ENCODE measurements around the gene MCM3AP. TPM values are rescaled to one million over a fixed set of nuclear protein-coding genes. Genes with fewer than 3 reads are reported as not detected.

MCM3AP gene
- total and polyA plus RNA-seq, 2 experiments from 2014 or later = 30.9 to 56.1 TPM

GRCh38 chr21:46206163-46207005, 79.0 kb downstream of the MCM3AP start:
- TF ChIP-seq EZH2 (IDR thresholded peaks at IDR 0.05; ENCODE audit: insufficient read depth, poor library complexity, severe bottlenecking) = no peak
- TF ChIP-seq EZH2phosphoT487 (IDR thresholded peaks at IDR 0.05; ENCODE audit: insufficient read depth, low read depth) = no peak

GRCh38 chr21:46205766-46206162, 79.6 kb downstream of the MCM3AP start:
- Histone ChIP-seq H3K27me3 (replicated peaks; ENCODE audit: insufficient read depth) (no peaks in the 10 kb centered on the region), H3K9me2 (ENCODE audit: insufficient read depth) (no peaks in the 10 kb centered on the region), H3K79me2 (ENCODE audit: insufficient read depth) (no peaks in the 10 kb centered on the region), H4K20me1 (ENCODE audit: insufficient read depth) (no peaks in the 10 kb centered on the region), H3K4me1 (ENCODE audit: insufficient read depth) (no peaks in the 10 kb centered on the region), H3K9ac (no peak overlapping the region), H3K4me3 (no peak overlapping the region), H3K36me3 (ENCODE audit: low read depth) (no peaks in the 10 kb centered on the region), H3K27ac (no peak overlapping the region), H3F3A (ENCODE audit: insufficient read depth) (0 out of 2 replicates have a peak, but pooled peaks cover under 1% of the 10 kb centered on the region), H3K4me2 (ENCODE audit: unreplicated experiment) (no peak overlapping the region), H2AFZ (no peak overlapping the region), H3K9me3 (ENCODE audit: low read depth) (no peaks in the 10 kb centered on the region)
- 94 to 95% methylated on average over 16 of the region's 16 CpGs for WGBS, 2 experiments (ENCODE audit: low coverage in 1 of 2, low lambda C conversion rate in 2 of 2, missing lambda C conversion rate in 2 of 2)
- no peak for DNase-seq
- in situ Hi-C loops (cut with MboI) = no loop called here
- TF ChIP-seq EZH2phosphoT487 (IDR thresholded peaks at IDR 0.05; ENCODE audit: insufficient read depth, low read depth) (no peak), EZH2 (IDR thresholded peaks at IDR 0.05; ENCODE audit: insufficient read depth, poor library complexity, severe bottlenecking) (no peak)

More at GRCh38 chr21:46206163-46207005, 79.0 kb downstream of the MCM3AP start:
- Histone ChIP-seq H3K4me2 (ENCODE audit: unreplicated experiment) (no peak overlapping the region), H3K9me3 (ENCODE audit: low read depth) (no peaks in the 10 kb centered on the region), H4K20me1 (ENCODE audit: insufficient read depth) (no peaks in the 10 kb centered on the region), H3K9me2 (ENCODE audit: insufficient read depth) (no peaks in the 10 kb centered on the region), H3F3A (ENCODE audit: insufficient read depth) (no peaks in the 10 kb centered on the region), H3K27ac (no peak overlapping the region), H3K9ac (no peak overlapping the region), H2AFZ (no peak overlapping the region), H3K4me1 (ENCODE audit: insufficient read depth) (no peaks in the 10 kb centered on the region), H3K36me3 (ENCODE audit: low read depth) (no peaks in the 10 kb centered on the region), H3K4me3 (no peak overlapping the region), H3K27me3 (replicated peaks; ENCODE audit: insufficient read depth) (no peaks in the 10 kb centered on the region), H3K79me2 (ENCODE audit: insufficient read depth) (no peaks in the 10 kb centered on the region)
- DNase-seq = no peak
- in situ Hi-C loops (cut with MboI) = no loop called here
- WGBS, 2 experiments (ENCODE audit: low coverage in 1 of 2, low lambda C conversion rate in 2 of 2, missing lambda C conversion rate in 2 of 2) = 83 to 86% methylated on average over 24 of the region's 24 CpGs

- no peaks in the 10 kb centered on the region for H3K27me3 ChIP-seq (replicated peaks; ENCODE audit: insufficient read depth)
- no peak overlapping the region for H3K4me2 ChIP-seq (ENCODE audit: unreplicated experiment)
- 89% methylated on average over 18 of the region's 18 CpGs for WGBS, 2 experiments (ENCODE audit: low coverage in 1 of 2, low lambda C conversion rate in 2 of 2, missing lambda C conversion rate in 2 of 2)
- no peaks in the 10 kb centered on the region for H3K9me2 ChIP-seq (ENCODE audit: insufficient read depth)
- H3K27ac ChIP-seq = no peak overlapping the region
- TF ChIP-seq EZH2 (IDR thresholded peaks at IDR 0.05; ENCODE audit: insufficient read depth, poor library complexity, severe bottlenecking) (no peak), EZH2phosphoT487 (IDR thresholded peaks at IDR 0.05; ENCODE audit: insufficient read depth, low read depth) (no peak)
- no peak for DNase-seq
- H3K4me3 ChIP-seq = no peak overlapping the region
- no peaks in the 10 kb centered on the region for H3K79me2 ChIP-seq (ENCODE audit: insufficient read depth)
- no peak overlapping the region for H3K9ac ChIP-seq
- no peaks in the 10 kb centered on the region for H4K20me1 ChIP-seq (ENCODE audit: insufficient read depth)
- no peaks in the 10 kb centered on the region for H3K9me3 ChIP-seq (ENCODE audit: low read depth)
- in situ Hi-C loops (cut with MboI) = no loop called here
- H3K36me3 ChIP-seq (ENCODE audit: low read depth) = no peaks in the 10 kb centered on the region
- H3F3A ChIP-seq (ENCODE audit: insufficient read depth) = 0 out of 2 replicates have a peak, but pooled peaks cover 6% of the 10 kb centered on the region
- H2AFZ ChIP-seq = no peak overlapping the region
- H3K4me1 ChIP-seq (ENCODE audit: insufficient read depth) = no peaks in the 10 kb centered on the region
These were observed 80.2 kb downstream of the MCM3AP start for GRCh38 chr21:46205166-46205565.

GRCh38 chr21:46203203-46203600, 82.2 kb downstream of the MCM3AP start:
- WGBS, 2 experiments (ENCODE audit: low coverage in 1 of 2, low lambda C conversion rate in 2 of 2, missing lambda C conversion rate in 2 of 2) = 94 to 96% methylated on average over 8 of the region's 8 CpGs
- TF ChIP-seq EZH2 (IDR thresholded peaks at IDR 0.05; ENCODE audit: insufficient read depth, poor library complexity, severe bottlenecking) (no peak), EZH2phosphoT487 (IDR thresholded peaks at IDR 0.05; ENCODE audit: insufficient read depth, low read depth) (no peak)
- no peak overlapping the region for H3K4me2 ChIP-seq (ENCODE audit: unreplicated experiment)
- peaks cover 8% of the 10 kb centered on the region; the same call in 1 of the 2 replicates for H3K36me3 ChIP-seq (ENCODE audit: low read depth)
- H3K4me1 ChIP-seq (ENCODE audit: insufficient read depth) = no peaks in the 10 kb centered on the region
- no peak overlapping the region for H3K9ac ChIP-seq
- H4K20me1 ChIP-seq (ENCODE audit: insufficient read depth) = no peaks in the 10 kb centered on the region
- H3K9me2 ChIP-seq (ENCODE audit: insufficient read depth) = no peaks in the 10 kb centered on the region
- H3K27ac ChIP-seq = no peak overlapping the region
- H3K27me3 ChIP-seq (replicated peaks; ENCODE audit: insufficient read depth) = no peaks in the 10 kb centered on the region
- 0 out of 2 replicates have a peak, but pooled peaks cover 8% of the 10 kb centered on the region for H3F3A ChIP-seq (ENCODE audit: insufficient read depth)
- DNase-seq = no peak
- no peaks in the 10 kb centered on the region for H3K9me3 ChIP-seq (ENCODE audit: low read depth)
- no peak overlapping the region for H3K4me3 ChIP-seq
- no peak overlapping the region for H2AFZ ChIP-seq
- H3K79me2 ChIP-seq (ENCODE audit: insufficient read depth) = no peaks in the 10 kb centered on the region
- in situ Hi-C loops (cut with MboI) = no loop called here
